ENCODE results near the gene HSD17B8.

Gene HSD17B8

DNA sequence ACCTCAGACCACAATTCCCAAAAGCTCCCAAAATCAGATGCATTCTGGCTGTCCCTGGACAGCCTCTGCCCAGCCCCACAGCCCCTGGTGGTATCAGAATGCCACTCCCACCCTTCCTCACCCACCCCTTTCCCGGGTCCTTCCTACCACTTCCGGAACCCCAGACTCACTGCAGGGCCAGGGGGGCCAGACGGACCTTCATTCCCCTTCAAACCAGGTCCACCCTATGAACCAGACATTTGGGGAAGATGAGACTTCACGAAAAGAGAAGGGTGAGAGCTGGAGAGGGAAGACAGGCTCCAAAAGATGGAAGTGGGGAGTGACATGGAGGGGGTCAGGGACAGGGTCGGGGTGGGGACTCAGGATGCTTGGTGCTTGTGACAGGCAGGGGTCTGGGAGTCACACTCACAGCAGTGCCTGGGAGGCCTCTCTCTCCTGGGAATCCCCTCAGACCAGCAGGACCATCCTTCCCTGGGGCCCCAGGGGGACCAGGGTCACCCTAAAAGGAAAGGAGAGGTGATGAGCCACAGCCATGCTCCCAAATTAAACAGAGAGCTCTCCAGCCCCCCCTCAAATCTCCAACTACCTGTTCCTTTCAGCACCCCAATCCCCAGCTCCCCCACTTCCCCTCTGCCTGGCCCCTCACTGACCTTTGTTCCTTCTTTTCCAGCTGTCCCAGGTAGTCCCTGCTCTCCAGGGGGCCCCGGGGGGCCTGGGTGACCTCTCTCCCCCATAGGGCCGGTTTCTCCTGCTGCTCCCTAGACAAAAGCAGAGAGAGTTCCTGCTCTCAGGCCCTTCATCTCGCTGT lies 32.4 kb upstream of the HSD17B8 start:
- DNase-seq: no peak

DNA sequence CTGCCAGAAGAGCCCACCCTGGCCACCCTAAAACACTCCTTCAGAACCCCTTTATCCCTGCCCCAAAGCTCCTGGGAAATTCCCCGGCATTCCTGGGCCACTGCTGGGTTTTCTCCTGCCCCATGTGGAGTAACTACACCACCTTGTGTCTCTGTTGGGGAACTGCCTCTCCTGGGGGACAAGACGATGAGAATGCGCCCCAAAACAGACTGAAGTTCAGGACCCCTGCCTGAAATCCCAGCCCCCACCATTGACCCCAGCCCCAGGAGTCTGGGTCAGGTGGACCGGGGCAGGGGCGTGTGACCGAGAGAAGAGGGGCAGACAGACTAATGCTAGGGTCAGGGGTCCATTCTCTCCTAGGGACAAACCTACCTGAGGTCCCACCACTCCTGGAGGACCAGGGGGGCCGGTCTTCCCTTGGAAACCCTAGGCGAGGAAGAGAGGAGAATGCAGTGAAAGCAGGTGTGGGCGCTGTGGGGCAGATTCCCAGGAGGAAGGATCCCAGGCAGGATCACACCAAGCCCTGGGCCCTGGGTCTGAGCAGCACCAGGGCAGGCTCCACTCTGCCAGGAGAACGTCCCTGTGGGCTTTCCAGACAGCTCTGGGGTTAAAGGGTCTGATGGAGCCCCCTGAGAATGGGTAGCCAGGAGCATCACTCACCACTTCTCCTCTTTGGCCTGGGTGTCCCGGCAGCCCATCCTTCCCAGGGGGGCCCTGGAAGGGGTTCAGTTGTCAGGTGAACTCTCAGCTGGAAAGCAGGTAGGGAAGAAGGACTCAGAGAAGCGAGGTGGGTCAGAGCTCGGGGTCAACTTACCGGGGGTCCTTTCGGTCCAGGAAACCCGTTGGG lies 31.5 kb upstream of the HSD17B8 start:
- DNase-seq: no peak

DNA sequence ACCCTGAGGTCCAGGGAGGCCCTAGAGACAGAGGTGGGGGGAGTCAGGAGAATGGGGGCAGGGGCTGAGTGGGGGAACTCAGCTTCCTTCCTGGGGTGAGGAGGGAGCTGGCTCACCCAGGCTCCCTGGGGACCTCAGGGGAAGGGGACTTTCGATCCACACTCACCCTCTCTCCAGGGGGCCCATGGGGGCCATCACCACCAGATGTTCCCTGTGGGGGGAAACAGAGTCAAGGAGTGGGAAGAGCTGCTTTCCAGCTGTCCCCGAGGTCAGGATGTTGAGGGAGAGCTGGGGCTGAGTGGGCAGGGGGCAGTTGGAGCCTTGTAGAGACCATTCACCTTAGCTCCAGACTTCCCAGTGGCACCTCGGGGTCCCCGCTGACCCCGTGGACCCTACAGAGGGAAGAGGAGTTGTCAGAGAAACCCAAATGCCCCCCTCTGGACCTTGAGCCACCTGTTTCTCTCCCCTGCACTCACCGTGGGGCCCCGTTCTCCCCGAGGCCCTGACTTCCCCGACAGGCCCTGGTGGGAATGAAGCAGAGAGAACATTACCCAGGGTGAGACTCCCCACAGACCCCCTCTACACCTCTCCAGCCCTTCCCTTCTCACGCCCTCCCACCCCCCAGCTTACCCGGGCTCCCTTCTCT lies 30.8 kb upstream of the HSD17B8 start:
- no peak for DNase-seq

DNA sequence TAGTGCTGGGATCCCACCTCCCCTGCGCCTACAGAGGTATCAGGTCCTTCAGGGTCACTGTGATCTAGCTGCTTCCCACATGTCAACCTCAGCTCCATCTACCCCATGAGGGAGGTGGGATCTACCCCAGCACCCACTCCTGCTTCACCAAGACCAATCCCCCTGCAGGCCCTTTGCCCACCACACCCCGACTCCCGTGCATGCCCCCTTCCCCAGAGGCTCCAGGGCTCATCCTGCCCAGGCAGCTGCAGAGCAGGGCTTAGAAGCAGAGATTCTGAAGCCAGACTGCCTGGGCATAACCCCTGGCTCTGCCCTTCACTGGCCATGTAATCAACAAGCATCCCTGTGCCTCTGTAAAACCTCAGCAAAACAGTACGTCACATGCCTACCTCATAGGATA lies 29.7 kb upstream of the HSD17B8 start:
- DNase-seq: no peak

GRCh38 chr6:33175436-33176069 lies 28.9 kb upstream of the HSD17B8 start:
- no peak for DNase-seq

- DNase-seq: no peak
Measured at GRCh38 chr6:33176906-33177305, 27.5 kb upstream of the HSD17B8 start.

GRCh38 chr6:33177552-33178446 lies 26.7 kb upstream of the HSD17B8 start:
- DNase-seq: no peak

GRCh38 chr6:33178755-33179475 lies 25.5 kb upstream of the HSD17B8 start:
- no peak for DNase-seq

DNA sequence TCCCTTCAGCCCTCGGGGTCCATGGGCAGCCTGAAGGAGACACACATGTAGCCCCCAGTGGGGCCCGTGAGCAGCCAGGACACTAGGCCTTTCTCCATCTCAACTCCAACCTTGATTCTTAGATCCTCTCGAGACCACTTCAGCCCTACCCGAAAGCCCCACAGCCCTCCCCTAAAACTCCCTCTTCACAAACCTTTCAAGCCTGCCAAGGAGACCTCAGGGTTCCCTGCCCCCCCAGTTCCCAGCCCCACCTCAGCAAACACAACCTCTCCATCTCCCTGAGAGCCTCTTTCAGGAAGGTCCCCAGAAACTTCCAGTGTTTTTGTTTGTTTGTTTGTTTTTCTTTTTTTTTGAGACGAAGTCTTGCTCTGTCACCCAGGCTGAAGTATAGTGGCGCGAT lies 23.3 kb upstream of the HSD17B8 start:
- DNase-seq: no peak

- DNase-seq: no peak
Measured at GRCh38 chr6:33183071-33183683, 21.3 kb upstream of the HSD17B8 start.

GRCh38 chr6:33185190-33185589 lies 19.3 kb upstream of the HSD17B8 start:
- DNase-seq: no peak

- no peak for DNase-seq
Measured at GRCh38 chr6:33185654-33186187, 18.7 kb upstream of the HSD17B8 start.

GRCh38 chr6:33187809-33188208 lies 16.6 kb upstream of the HSD17B8 start:
- DNase-seq: no peak

DNA sequence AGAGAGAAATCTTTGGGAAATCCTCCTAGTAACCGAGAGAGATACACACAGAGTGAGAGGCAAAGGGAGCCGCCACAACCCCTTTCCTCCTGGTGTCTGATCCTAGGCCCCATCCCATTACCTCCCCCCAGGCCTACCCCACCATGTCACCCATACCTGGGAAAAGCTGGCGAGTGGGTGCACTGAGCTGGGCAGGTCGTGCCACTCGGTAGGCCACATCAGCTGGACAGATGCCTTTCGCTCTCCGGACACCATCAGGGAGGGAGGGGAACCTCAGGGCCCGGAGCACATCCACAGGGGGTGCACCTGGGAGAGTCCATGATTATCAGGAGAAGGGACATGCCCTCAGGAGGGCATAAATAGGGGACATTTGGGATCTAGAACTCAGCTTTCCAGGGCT lies 15.3 kb upstream of the HSD17B8 start:
- no peak for DNase-seq

DNA sequence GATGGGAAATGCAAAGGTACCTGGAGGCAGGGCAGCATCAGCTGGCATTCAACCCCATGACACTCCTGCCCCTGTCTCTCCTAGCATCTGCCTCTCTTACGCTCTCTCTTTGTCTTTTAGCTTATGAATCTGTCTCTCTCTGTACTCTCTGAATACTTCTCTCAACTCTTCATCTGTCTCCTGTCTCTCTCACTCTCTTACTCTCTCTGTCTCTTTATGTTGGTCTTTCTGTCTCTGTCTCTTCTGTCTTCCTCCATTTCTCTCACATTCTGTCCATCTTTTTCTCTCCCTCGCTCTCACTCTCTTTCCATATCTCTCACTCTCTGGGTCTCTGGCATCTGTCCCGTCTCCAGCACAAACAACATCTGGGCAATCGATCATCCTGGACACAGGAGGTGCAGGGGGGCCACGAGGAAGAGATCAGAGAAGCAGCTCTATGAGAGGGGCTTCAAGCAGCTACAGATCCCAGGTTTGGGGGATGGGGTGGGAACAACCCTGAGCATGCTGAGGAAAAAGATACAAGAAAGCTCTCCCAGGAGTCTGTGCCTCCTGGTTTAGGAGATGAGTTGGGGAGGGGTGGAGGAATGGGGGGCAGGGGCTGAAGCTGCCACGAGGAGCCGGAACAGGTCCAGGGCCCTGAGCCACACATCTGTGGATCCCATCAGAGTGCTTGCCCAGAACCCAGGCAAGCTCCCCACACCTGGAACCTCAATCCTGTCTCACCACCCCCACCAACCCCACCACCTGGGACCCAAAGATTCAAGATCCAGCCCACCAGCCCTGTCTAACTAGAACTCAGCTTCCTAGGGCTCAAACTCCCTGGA lies 14.6 kb upstream of the HSD17B8 start:
- DNase-seq: no peak

DNA sequence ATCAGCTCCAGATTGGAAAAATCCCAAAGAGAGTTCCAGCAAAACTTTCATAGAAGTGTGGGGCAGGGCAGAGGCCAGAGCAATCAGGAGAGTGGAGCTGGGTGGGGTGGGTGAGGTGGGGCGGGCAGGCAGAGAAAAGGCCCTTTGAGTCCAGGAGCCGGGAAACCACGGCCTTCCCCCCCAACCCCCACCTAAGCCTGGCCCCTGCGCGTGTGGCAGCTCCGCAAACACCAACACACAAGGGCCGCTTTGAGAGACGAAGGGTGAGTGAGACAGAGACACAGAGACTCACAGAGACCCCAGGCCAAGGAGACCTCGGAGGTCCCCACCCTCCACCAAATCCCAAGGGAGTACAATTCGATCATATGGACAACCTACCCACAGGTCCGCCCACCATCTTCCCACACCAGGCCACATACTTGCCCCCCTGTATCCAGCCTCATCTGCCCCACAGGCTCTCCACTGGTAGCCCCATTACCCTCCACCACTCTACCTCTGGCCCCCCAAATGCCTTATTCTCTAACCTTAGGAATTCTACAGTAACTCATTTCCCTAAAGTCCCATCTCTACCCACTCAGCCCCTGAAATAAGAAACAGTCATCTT lies 13.8 kb upstream of the HSD17B8 start:
- DNase-seq: no peak

DNA sequence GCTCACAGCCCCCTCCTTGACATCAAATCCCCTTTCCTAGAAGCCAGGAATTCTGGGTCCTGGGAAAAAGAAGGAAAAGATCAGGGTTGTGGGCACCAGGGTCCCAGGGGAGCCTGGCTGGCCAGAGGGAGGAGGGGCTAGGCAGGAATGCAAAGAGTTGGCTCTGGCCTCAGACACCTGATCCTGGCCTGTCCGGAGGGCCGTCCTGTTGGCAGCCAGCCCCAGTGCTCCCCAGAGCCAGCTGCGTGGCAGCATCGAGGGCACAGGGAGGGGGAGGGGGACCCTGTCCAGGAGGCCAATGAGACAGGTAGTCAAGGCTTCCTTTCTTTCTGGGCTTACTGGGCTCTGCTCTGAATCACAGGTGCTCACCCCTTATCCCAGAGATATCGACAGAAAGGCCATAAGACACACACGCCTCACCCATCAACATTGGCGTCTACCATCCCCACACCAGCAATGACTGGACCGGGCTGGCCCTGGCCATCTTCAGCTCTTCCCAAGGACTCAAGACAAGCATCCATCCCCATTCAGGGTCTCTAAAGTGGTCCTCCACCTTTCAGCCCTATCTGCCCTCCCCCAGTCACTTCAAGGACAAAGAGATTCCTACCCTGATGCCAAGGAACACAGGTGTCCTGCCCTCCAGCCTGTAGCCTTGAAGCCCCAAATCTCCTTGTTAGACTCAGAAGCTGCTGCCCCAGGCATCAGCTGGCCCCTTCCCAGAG lies 12.9 kb upstream of the HSD17B8 start:
- no peak for DNase-seq

DNA sequence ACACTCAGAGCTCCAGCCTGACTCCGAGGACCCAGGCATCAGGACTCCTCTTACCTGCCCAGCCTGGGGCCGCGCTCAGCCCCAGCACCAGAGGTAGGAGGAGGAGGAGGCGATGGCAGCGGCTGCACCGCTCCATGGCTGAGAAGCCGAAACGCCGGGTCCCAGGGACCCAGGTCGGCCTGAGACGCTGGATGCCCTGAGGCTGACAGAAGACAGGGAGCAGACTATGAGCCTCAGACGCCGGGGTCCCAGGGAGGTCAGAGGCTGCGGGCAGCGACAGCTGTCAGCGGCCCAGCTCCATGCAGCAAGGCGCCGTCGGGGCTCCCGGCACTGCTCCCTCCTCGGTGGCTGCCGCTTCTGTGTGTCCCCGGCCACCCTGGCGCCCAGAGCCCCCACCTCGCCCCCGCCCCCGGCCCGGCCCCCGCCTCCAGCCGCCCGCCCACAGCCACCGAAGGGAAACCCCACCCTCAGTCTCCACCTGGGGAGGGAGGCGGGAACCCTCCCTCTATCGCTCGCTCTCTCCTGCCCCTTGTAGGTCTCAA lies 12.3 kb upstream of the HSD17B8 start, which contains the start of gene COL11A2:
TSS of gene COL11A2 (minus strand) at position 363 of the 542 bp plus-strand sequence. CDS start at position 136, 227 bp downstream.
- DNase-seq: no peak

Data from NCI-H1105 (cell line).